Nephron (organoid): Measurements from ENCODE around the gene RTCA.

Experiments used
- H3K27ac Mint-ChIP-seq, 3 experiments: 2 replicates each; pipeline ENCODE4 v1.8.0; 2020; ENCODE audit warnings: mixed read lengths in 3 of 3, mild to moderate bottlenecking in 2 of 3, moderate library complexity in 1 of 3
- H3K27me3 Mint-ChIP-seq: 2 replicates; pipeline ENCODE4 v1.8.0; 2021; ENCODE audit warnings: low read depth, mild to moderate bottlenecking, moderate library complexity, mixed read lengths
- H3K36me3 Mint-ChIP-seq: 2 replicates; pipeline ENCODE4 v1.8.0; 2020; ENCODE audit warnings: low read depth, mixed read lengths
- H3K4me1 Mint-ChIP-seq: 2 replicates; pipeline ENCODE4 v1.8.0; 2020; ENCODE audit warnings: mixed read lengths
- H3K4me3 Mint-ChIP-seq, 3 experiments: 2 replicates each; pipeline ENCODE4 v1.8.0; 2020; ENCODE audit warnings: mild to moderate bottlenecking in 3 of 3, mixed read lengths in 3 of 3, moderate library complexity in 2 of 3
- H3K9me3 Mint-ChIP-seq: 2 replicates; pipeline ENCODE4 v1.8.0; 2020; ENCODE audit warnings: mixed read lengths
- CTCF ChIP-seq, 3 experiments: fragments of 200-600 bp; sonication (generic); IDR thresholded peaks; one replicate each; pipeline ENCODE4 v1.5.0; 2021; ENCODE audit warnings: antibody characterized with exemption in 3 of 3; ENCODE audit not compliant: unreplicated experiment in 3 of 3

RTCA gene

GRCh38 chr1:100305954-100306353 is 39.9 kb downstream of the RTCA start:
- Mint-ChIP-seq H3K9me3 (peaks cover 5% of the 10 kb centered on the region), H3K4me1 (no peaks in the 10 kb centered on the region), H3K27ac (no peak overlapping the region), H3K36me3 (no peaks in the 10 kb centered on the region), H3K27me3 (no peaks in the 10 kb centered on the region), H3K4me3 (no peak overlapping the region)
- TF ChIP-seq CTCF (IDR thresholded peaks at IDR 0.05; ENCODE audit: unreplicated experiment in 3 of 3) = no peak

- no peak for TF ChIP-seq CTCF (IDR thresholded peaks at IDR 0.05; ENCODE audit: unreplicated experiment in 3 of 3)
- Mint-ChIP-seq H3K27me3 (no peaks in the 10 kb centered on the region), H3K27ac (no peak overlapping the region), H3K4me3 (no peak overlapping the region), H3K4me1 (no peaks in the 10 kb centered on the region), H3K36me3 (no peaks in the 10 kb centered on the region), H3K9me3 (peaks cover 5% of the 10 kb centered on the region)
These were observed 40.8 kb downstream of the RTCA start for GRCh38 chr1:100306735-100307313.

GRCh38 chr1:100308777-100309176 is 42.8 kb downstream of the RTCA start:
- Mint-ChIP-seq H3K4me3 (no peak overlapping the region), H3K36me3 (no peaks in the 10 kb centered on the region), H3K9me3 (peaks cover 5% of the 10 kb centered on the region), H3K27ac (no peak overlapping the region), H3K27me3 (no peaks in the 10 kb centered on the region), H3K4me1 (no peaks in the 10 kb centered on the region)
- TF ChIP-seq CTCF (IDR thresholded peaks at IDR 0.05; ENCODE audit: unreplicated experiment in 3 of 3) = no peak

- Mint-ChIP-seq H3K9me3 (peaks cover 5% of the 10 kb centered on the region), H3K36me3 (no peaks in the 10 kb centered on the region), H3K4me3 (no peak overlapping the region), H3K4me1 (no peaks in the 10 kb centered on the region), H3K27me3 (no peaks in the 10 kb centered on the region), H3K27ac (no peak overlapping the region)
- TF ChIP-seq CTCF (IDR thresholded peaks at IDR 0.05; ENCODE audit: unreplicated experiment in 3 of 3) = no peak
These were observed 43.8 kb downstream of the RTCA start for GRCh38 chr1:100309863-100310262.

DNA sequence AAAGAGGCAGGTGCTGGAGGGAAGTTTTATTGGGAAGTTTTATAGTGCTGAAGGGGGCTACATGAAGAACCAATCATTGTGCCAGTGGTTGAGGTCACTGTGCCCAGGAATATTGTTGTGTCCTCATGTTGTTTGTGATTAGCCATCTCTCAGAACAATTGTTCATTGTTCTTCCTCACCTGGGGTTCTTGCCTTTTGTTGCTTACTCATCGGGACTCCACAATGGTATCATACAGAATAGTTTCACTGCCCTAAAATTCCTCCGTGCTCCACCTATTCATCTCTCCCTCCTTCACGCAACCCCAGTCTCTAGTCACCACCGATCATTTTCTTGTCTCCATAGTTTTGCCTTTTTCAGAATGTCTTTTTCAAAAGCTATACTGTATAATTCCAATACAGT is 47.4 kb downstream of the RTCA start:
- no peaks in the 10 kb centered on the region for H3K4me1 Mint-ChIP-seq
- no peak overlapping the region for H3K27ac Mint-ChIP-seq
- no peak overlapping the region for H3K4me3 Mint-ChIP-seq
- no peak for TF ChIP-seq CTCF (IDR thresholded peaks at IDR 0.05; ENCODE audit: unreplicated experiment in 3 of 3)
- H3K27me3 Mint-ChIP-seq = no peaks in the 10 kb centered on the region
- peaks cover 12% of the 10 kb centered on the region for H3K9me3 Mint-ChIP-seq
- H3K36me3 Mint-ChIP-seq = no peaks in the 10 kb centered on the region

GRCh38 chr1:100316622-100317021 is 50.6 kb downstream of the RTCA start:
- TF ChIP-seq CTCF (IDR thresholded peaks at IDR 0.05; ENCODE audit: unreplicated experiment in 3 of 3) = no peak
- H3K27ac Mint-ChIP-seq = no peak overlapping the region
- H3K9me3 Mint-ChIP-seq = peaks cover 13% of the 10 kb centered on the region
- H3K4me1 Mint-ChIP-seq = no peaks in the 10 kb centered on the region
- no peaks in the 10 kb centered on the region for H3K27me3 Mint-ChIP-seq
- no peak overlapping the region for H3K4me3 Mint-ChIP-seq
- no peaks in the 10 kb centered on the region for H3K36me3 Mint-ChIP-seq
